Measurements from ENCODE around the gene ZNF730. TPM values are rescaled to one million over a fixed set of nuclear protein-coding genes. Genes with fewer than 3 reads are reported as not detected.
"Not testable (repeated sequence)": the region's sequence is repeated elsewhere in the genome, so short reads cannot be mapped to it uniquely, and the experiment has no call there.

Gene ZNF730
- total and polyA plus RNA-seq, 10 donors: 0.02 to 1.4 (median 0.55) TPM; not detected in 2

DNA sequence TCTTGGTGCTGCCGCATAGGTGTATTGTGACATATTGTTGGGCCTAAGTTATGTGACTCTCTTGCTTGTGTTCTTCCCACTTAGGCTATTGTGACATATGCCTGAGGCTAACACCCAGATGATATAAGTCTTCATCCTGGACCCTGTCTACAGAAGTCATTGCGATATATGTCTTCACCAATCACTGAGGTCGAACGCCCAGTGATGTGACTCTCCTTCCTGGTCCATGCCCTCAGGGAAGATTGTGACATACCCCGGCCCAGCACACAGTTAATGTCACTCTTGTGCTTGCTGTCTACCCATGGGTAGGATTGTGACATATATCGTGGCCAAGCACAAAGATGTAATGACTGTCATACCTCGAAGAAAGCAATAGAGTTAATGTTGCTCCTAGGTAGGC lies 16.9 kb upstream of the ZNF730 start:
- Histone ChIP-seq H3K27ac (no peak overlapping the region), H3K36me3 (no peaks in the 10 kb centered on the region), H3K4me3 (no peak overlapping the region), H3K9me3 (peaks cover 0 to 71% (median 21%) of the 10 kb centered on the region in 8 donors), H3K4me1 (no peaks in the 10 kb centered on the region), H3K27me3 (replicated peaks in 1 of 7) (no peaks in the 10 kb centered on the region)
- no peak for DNase-seq
- intact Hi-C loops (cut with DNase I; ENCODE audit: low total_unique reads): no loop called here
- TF ChIP-seq, protein P1, sequence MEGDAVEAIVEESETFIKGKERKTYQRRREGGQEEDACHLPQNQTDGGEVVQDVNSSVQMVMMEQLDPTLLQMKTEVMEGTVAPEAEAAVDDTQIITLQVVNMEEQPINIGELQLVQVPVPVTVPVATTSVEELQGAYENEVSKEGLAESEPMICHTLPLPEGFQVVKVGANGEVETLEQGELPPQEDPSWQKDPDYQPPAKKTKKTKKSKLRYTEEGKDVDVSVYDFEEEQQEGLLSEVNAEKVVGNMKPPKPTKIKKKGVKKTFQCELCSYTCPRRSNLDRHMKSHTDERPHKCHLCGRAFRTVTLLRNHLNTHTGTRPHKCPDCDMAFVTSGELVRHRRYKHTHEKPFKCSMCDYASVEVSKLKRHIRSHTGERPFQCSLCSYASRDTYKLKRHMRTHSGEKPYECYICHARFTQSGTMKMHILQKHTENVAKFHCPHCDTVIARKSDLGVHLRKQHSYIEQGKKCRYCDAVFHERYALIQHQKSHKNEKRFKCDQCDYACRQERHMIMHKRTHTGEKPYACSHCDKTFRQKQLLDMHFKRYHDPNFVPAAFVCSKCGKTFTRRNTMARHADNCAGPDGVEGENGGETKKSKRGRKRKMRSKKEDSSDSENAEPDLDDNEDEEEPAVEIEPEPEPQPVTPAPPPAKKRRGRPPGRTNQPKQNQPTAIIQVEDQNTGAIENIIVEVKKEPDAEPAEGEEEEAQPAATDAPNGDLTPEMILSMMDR (IDR thresholded peaks at IDR 0.05 in 8 of 11, conservative IDR thresholded peaks at IDR 0.05 in 3 of 11): no peak
- TF ChIP-seq POLR2AphosphoS5 (IDR thresholded peaks at IDR 0.05) (no peak), POLR2A (IDR thresholded peaks at IDR 0.05) (no peak)
- WGBS, 5 donors: 73 to 89% (median 79%) methylated on average over 7 of the region's 7 CpGs

DNA sequence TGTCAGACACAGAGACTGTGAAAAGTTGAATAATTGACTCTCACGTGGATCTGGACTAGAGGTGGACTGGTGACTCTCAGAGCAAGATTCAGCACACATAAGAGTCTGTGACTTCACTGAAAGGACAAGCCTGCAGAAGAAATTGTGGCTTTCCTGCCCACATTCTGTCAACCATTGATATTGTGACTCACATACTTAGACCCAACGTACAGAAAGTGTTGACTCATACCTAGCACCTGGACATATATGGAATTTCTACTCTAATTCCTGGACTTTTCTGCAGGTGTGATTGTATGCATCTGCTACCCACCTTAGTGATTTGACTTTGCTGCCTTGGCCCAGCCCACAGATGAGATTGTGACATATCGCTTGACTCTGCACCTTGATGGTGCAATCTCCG lies 15.6 kb upstream of the ZNF730 start:
- Histone ChIP-seq H3K4me1 (no peaks in the 10 kb centered on the region), H3K36me3 (no peaks in the 10 kb centered on the region), H3K27me3 (replicated peaks in 1 of 7) (no peaks in the 10 kb centered on the region), H3K4me3 (no peak overlapping the region), H3K9me3 (peaks cover 0 to 59% (median 16%) of the 10 kb centered on the region in 8 donors), H3K27ac (no peak overlapping the region)
- no peak for TF ChIP-seq POLR2AphosphoS5 (IDR thresholded peaks at IDR 0.05)
- TF ChIP-seq, protein P1 (IDR thresholded peaks at IDR 0.05 in 8 of 11, conservative IDR thresholded peaks at IDR 0.05 in 3 of 11): no peak
- no peak for TF ChIP-seq POLR2A (IDR thresholded peaks at IDR 0.05)
- WGBS, 5 donors: 82 to 94% (median 90%) methylated on average over 4 of the region's 4 CpGs
- intact Hi-C loops (cut with DNase I; ENCODE audit: low total_unique reads): no loop called here
- no peak for DNase-seq

GRCh38 chr19:23118400-23118799 lies 1.6 kb downstream of the ZNF730 start:
- H3K9me3 ChIP-seq: peaks cover 0 to 20% (median 0%) of the 10 kb centered on the region in 8 donors
- no peaks in the 10 kb centered on the region for H3K36me3 ChIP-seq
- no peak for DNase-seq
- intact Hi-C loops (cut with DNase I; ENCODE audit: low total_unique reads): no loop called here
- peaks cover 0 to 11% (median 5%) of the 10 kb centered on the region in 6 donors for H3K4me1 ChIP-seq
- H3K4me3 ChIP-seq: no peak overlapping the region
- no peak overlapping the region for H3K27ac ChIP-seq
- peaks cover 0 to 10% (median 0%) of the 10 kb centered on the region in 7 donors for H3K27me3 ChIP-seq (replicated peaks in 1 of 7)
- no peak for TF ChIP-seq POLR2A (IDR thresholded peaks at IDR 0.05)
- TF ChIP-seq, protein P1 (IDR thresholded peaks at IDR 0.05 in 8 of 11, conservative IDR thresholded peaks at IDR 0.05 in 3 of 11): no peak
- no peak for TF ChIP-seq POLR2AphosphoS5 (IDR thresholded peaks at IDR 0.05)
- whole genome bisulfite sequencing, 5 donors: 81 to 87% (median 83%) methylated on average over 3 of the region's 3 CpGs

- H3K27ac ChIP-seq; DNase-seq; H3K36me3 ChIP-seq; H3K4me1 ChIP-seq; H3K4me3 ChIP-seq; H3K27me3 ChIP-seq (replicated peaks in 1 of 7); intact Hi-C loops (cut with DNase I; ENCODE audit: low total_unique reads): not testable (repeated sequence)
- 85 to 98% (median 96%) methylated on average over 11 to 24 of the region's 24 CpGs for WGBS, 5 donors
- H3K9me3 ChIP-seq: peaks cover 0 to 65% (median 35%) of the 10 kb centered on the region in 8 donors
Measured at GRCh38 chr19:23134211-23134610, 17.4 kb downstream of the ZNF730 start.

All from spleen (tissue), 11 donors.